HG02610 (cell line): Measurements from ENCODE around the gene INSRR.

Experiments used
- ATAC-seq: cut with Tn5 transposase; IDR thresholded peaks from one replicate; pipeline ENCODE4 v1.9.1; 2021; ENCODE audit warnings: mild to moderate bottlenecking, moderate library complexity; ENCODE audit not compliant: unreplicated experiment

Gene INSRR

DNA sequence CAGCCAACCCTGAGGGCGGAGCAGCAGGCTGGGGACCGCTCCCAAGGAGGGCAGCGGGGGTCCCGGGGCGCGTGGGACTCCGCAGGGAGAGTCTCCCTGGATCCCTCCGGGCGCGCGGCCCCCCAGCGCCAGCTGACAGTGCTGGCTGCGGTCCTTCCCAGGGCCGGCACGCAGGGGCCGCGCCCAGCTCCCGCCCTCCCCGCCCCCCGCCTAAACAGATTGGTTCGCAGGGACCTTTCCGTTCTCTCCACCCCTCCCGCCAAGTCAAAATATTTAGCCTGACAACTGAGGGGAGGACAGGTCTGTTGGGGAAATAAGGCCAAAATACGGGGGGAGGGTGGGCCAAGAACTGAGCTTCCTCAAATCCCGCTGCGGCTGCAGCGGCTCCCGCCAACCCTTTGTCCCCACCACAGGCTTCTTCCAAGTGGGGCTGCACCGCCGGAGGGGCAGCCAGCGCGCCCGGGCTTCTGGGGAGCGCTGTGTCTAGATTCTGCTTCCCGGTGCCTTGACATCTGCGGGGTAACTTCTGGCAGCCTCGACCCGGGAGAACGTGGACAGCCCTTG lies at the start of gene INSRR:
Gene INSRR, minus strand, starts transcription at position 159 of the 564 bp plus-strand sequence. CDS start 496 bp downstream, outside the sequence.
- ATAC-seq: no peak

DNA sequence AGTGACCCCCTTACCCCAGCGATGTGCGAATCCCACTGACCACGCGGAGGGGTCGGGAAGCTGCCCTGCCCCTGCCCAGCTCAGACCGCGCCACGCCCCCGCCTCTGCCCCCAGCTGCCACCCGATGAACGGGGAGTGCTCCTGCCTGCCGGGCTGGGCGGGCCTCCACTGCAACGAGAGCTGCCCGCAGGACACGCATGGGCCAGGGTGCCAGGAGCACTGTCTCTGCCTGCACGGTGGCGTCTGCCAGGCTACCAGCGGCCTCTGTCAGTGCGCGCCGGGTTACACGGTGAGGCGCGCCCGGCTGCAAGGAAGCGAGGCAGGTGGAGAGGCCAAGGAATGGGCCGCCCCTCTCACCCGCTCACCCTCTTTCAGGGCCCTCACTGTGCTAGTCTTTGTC lies 49.6 kb upstream of the INSRR start:
- ATAC-seq: no peak

- no peak for ATAC-seq
Observed at GRCh38 chr1:156906206-156906906, 47.4 kb upstream of the INSRR start.

DNA sequence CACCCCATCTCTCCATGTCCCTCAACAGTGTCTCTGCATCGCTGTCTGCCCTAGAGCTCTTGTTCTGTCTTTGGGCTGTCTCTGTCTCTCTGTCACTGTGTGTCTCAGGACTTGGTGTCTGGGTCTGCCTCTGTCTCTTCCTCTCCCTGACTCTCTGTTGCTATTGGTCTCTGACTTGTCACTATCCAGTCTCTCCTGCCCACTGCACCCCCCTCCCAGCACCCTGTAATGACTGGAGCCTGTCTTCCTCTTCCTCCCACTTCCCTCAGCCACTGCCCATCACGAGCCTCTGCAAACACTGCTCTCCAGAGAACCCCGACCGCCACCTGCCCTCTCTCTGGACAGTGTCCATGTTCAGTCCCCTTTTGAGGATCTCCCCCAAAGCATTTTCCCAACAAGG lies 46.7 kb upstream of the INSRR start:
- ATAC-seq: no peak

DNA sequence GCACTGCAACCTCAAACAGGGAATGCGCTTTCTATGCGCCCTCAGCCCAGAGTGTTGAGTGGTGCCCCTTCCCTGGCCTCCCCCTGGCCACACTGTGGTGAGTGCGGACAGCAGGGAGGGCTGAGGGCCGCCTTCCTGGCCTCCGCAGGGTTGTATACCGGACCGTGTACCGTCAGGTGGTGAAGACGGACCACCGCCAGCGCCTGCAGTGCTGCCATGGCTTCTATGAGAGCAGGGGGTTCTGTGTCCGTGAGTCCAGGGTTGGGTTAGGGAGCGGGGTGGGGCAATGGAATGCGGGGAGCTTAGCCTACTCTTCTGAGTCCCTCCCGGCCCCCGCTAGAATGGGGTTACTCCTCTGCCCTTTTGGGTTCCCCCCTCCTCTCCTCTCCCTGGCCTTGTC lies 46.3 kb upstream of the INSRR start:
- ATAC-seq: no peak

DNA sequence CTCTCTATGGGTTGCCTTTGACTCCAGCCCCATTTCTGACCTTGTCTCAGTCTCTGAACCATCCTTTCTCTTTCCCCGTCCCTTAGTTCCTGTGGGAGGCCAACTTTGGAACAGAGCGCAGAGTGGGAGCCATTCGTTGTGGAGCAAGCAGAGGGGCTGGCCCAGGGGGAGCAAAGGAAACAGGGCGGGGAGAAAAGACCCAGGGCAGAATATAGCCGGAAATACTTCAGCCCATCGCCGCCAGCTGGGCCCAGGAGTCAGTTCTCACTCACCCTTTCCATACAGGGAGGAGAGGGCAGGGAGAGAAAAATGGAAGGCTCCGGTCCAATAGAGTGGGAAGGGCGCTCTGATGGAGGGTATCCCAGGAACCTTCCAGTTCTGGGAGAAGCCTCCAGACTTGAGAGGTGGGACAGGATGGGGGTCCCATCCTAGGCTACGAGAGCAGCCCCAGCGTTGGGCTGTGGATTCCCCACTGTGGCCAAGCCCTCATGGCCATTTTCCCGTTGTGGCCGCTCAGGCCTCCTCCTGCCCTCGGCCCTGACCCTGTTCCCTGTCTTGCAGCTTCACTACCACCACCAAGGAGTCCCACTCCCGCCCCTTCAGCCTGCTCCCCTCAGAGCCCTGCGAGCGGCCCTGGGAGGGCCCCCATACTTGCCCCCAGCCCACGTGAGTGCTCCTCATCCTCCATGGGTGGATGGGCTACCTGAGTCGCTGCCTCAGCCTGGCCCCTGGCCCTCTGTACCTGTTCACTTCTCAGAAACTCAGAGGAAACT lies 45.5 kb upstream of the INSRR start:
- no peak for ATAC-seq

GRCh38 chr1:156903328-156904091 lies 44.6 kb upstream of the INSRR start:
- no peak for ATAC-seq

DNA sequence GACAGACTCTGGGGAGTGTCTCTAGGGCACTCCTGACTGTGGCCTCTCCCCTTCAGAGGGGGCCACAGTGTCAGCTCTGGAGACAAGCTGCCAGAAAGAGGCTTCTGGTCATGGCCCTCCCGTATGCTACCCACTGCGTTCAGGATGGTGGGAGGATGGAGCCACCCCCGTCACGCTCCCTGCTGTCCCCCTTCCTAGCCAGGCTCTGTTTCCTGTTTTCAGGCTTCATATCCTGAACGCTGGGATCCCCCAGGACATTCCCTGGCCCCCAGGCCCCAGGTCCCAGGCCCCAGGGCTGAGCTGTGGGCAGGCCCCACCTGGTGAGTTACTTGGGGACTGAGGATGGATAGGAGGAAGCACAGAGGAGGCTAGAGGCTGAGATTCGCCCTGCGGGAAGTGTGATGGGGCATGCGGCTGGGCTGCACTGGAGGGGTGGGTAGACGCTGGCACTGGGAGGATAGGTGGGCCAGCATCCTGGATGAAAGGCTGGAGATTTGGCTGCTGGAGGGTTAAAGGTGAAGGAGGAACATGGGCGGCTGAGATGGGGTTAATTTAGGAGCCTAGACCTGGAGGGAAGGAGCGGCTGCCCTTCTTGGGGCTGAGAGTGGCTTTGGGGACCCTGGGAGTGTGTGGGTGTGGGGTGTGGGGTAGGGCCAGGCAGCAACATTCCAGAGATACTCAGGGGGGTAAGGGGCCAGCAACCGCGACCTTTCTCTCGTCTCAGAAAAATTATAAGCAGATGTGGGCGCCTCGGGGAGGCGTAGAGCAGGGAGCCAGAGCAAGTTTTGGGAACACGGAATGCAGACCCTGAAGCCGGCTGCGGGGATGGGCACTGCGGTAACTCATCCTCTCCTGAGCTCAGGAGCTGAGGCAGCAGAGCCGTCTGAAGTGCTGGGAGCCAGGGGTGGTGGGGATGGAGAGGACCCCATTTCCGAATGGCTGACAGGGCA lies 43.3 kb upstream of the INSRR start:
- no peak for ATAC-seq

GRCh38 chr1:156901590-156901900 lies 42.6 kb upstream of the INSRR start:
- no peak for ATAC-seq

- ATAC-seq: no peak
Observed at GRCh38 chr1:156900896-156901589, 42.1 kb upstream of the INSRR start.

DNA sequence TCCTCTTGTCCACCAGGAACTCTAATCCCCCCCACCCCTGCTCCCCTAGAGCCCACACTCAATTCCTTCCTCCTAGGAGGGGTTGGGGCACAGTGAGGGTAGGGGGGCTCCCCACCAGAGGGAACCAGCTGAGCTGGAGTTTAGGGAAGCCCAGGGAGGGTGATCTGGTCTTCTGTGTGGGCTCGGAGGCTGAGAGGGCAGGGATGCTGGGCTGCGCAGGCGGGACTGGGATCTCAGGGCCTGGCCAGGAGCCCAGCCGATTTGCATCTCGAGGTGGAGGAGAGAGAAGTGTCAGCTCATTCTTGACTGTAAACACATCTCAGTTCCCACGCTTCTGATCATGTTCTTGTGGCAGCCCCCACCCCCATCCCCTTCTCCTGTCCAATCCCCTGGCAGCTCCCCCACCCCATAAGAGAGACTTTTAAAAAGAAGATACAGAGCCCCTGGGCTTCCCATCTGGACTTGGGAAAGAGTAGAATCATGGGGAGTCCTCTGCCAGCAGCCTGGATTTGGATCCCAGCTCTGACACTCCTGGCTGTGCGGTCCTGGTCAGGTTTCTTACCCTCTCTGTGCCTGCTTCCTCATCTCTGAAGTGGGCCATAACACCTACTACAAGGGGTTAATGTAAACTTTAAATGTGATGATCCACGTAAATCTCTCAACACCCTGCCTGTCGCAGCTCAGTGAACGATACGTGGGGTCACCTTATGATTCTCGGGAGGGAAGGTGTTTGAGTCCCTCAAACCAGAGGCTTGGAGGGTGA lies 41.2 kb upstream of the INSRR start:
- no peak for ATAC-seq

DNA sequence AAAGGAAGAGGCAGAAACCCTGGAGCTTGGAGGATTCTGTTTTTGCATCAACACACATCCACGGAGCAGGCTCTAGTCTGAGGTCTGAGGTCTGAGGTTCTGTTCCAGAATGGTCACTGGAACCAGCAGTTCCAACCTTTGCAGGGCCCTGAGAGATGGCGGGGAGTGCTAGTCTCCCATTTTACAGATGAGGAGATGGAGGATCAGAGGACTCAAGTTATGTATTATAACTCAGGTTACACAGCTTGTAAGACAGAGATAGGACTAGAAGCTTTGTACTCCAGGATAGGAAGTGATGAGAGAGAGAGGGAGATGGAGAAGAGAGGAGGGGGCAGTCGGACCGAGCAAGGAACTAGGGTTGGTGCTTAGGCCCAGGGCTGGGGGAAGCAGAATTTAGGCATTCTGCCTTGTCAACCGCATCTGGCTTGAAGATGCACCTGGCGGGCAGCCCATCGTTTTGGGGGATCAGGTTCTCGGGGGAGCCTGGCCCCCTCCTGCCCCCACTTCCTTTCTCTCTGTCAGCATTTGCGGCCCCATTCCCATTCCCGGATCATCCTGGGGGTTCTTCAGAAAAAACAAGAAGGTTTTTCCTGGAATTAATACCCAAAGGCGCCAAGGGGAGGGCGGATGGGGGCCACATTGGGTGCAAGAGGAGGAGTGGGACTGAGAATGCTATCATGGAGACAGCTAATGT lies 40.2 kb upstream of the INSRR start:
- ATAC-seq: no peak

GRCh38 chr1:156898161-156898566 lies 39.2 kb upstream of the INSRR start:
- no peak for ATAC-seq

- no peak for ATAC-seq
Observed at GRCh38 chr1:156897078-156897825, 38.3 kb upstream of the INSRR start.

DNA sequence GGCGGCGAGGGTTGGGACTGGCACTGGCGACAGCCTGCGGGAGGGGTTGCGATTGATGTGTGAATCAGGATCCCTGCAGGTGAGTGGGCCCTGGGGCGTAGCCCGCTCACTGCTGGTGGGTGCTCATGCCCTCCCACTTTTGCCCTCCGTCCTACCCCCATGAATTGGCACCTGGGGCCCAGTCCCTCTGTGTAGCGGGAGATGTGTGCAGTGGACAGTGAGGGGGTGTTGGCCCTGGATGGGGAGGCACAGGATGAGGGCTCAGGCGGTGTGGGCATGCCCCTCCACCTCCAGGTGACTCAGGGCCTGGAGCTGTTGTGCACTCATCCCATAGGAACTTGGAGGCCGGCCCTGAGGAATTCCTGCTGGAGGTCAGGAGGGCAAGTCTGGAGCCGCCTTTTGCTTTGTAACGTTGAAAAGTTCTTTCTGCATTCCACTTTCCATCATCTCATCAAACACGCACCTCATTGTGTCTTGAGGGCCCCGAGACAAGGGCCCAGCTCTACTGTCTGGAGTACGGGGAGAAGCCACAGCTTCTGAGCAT lies 37.6 kb upstream of the INSRR start:
- no peak for ATAC-seq

DNA sequence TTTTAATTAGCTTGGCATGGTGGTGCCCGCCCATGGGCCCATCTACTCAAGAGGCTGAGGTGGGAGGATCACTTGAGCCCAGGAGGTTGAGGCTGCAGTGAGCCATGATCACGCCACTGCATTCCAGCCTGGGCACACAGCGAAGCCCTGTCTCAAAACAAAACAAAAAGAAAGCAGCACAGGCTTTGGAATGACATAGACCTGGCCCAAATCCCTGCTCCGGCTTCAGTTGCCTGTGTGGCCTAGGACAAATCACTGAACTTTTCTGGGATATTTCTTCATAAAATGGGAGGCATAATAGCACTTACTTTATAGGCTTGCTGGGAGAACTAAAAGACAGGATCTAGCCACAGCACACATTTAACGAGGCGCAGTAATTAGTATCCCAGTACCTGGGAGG lies 37.0 kb upstream of the INSRR start:
- ATAC-seq: no peak

GRCh38 chr1:156895455-156895812 lies 36.5 kb upstream of the INSRR start:
- no peak for ATAC-seq
